Neural cell (in vitro differentiated cells): Measurements from ENCODE around the gene OSBPL9.

ENCODE experiments used
- EP300 ChIP-seq: fragments of 450-650 bp; conservative IDR thresholded peaks from 2 replicates; pipeline ENCODE4 v1.6.1; 2014; ENCODE audit warnings: antibody characterized with exemption, mild to moderate bottlenecking, moderate library complexity; ENCODE audit not compliant: poor library complexity, severe bottlenecking
- EZH2 ChIP-seq: fragments of 200-600, 300-800 bp; shearing (Covaris generic), sonication (generic); IDR thresholded peaks from 2 replicates; pipeline ENCODE4 v1.6.1; 2014; ENCODE audit warnings: antibody characterized with exemption, low read length, borderline replicate concordance, mild to moderate bottlenecking; ENCODE audit not compliant: insufficient read depth, poor library complexity, severe bottlenecking
- MXI1 ChIP-seq: fragments of 450-650 bp; conservative IDR thresholded peaks from 2 replicates; pipeline ENCODE4 v1.6.1; 2014; ENCODE audit warnings: antibody characterized with exemption, mild to moderate bottlenecking; ENCODE audit not compliant: poor library complexity, severe bottlenecking
- POLR2AphosphoS5 ChIP-seq: IDR thresholded peaks from 2 replicates; pipeline ENCODE4 v1.6.1; 2012
- RAD21 ChIP-seq: fragments of 450-650 bp; conservative IDR thresholded peaks from 2 replicates; pipeline ENCODE4 v1.6.1; 2014; ENCODE audit warnings: antibody characterized with exemption, mild to moderate bottlenecking, moderate library complexity
- TF ChIP-seq, protein P1 (sequence below): fragments of 450-650 bp; IDR thresholded peaks from 2 replicates; pipeline ENCODE4 v1.5.1; 2014; ENCODE audit warnings: antibody characterized with exemption, mild to moderate bottlenecking, moderate library complexity; ENCODE audit not compliant: poor library complexity, severe bottlenecking
- TF ChIP-seq, protein P2 (sequence below): IDR thresholded peaks from 2 replicates; pipeline ENCODE4 v1.6.1; 2012; ENCODE audit warnings: borderline replicate concordance

DNA sequence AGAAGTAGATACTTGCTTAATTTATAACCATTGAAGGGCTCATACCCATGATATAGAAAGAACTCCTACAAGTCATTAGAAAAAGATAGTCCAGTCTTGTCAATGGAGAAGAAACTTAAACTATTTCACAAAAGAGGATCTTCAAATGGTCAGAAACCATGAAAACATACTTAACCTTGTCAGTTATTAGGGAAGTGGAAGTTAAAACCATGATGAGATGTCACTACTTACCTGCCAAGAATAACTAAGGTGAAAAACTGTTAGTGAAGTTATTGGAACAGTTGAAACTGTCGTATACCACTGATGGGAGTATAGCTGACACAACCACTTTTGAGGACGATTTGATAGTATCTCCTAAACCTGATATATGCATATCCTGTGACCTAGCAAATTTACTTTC lies 46.8 kb downstream of the OSBPL9 start:
- no peak for TF ChIP-seq RAD21
- TF ChIP-seq EP300 = no peak
- TF ChIP-seq, protein P1, sequence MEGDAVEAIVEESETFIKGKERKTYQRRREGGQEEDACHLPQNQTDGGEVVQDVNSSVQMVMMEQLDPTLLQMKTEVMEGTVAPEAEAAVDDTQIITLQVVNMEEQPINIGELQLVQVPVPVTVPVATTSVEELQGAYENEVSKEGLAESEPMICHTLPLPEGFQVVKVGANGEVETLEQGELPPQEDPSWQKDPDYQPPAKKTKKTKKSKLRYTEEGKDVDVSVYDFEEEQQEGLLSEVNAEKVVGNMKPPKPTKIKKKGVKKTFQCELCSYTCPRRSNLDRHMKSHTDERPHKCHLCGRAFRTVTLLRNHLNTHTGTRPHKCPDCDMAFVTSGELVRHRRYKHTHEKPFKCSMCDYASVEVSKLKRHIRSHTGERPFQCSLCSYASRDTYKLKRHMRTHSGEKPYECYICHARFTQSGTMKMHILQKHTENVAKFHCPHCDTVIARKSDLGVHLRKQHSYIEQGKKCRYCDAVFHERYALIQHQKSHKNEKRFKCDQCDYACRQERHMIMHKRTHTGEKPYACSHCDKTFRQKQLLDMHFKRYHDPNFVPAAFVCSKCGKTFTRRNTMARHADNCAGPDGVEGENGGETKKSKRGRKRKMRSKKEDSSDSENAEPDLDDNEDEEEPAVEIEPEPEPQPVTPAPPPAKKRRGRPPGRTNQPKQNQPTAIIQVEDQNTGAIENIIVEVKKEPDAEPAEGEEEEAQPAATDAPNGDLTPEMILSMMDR = no peak
- TF ChIP-seq POLR2AphosphoS5 = no peak
- TF ChIP-seq, protein P2, sequence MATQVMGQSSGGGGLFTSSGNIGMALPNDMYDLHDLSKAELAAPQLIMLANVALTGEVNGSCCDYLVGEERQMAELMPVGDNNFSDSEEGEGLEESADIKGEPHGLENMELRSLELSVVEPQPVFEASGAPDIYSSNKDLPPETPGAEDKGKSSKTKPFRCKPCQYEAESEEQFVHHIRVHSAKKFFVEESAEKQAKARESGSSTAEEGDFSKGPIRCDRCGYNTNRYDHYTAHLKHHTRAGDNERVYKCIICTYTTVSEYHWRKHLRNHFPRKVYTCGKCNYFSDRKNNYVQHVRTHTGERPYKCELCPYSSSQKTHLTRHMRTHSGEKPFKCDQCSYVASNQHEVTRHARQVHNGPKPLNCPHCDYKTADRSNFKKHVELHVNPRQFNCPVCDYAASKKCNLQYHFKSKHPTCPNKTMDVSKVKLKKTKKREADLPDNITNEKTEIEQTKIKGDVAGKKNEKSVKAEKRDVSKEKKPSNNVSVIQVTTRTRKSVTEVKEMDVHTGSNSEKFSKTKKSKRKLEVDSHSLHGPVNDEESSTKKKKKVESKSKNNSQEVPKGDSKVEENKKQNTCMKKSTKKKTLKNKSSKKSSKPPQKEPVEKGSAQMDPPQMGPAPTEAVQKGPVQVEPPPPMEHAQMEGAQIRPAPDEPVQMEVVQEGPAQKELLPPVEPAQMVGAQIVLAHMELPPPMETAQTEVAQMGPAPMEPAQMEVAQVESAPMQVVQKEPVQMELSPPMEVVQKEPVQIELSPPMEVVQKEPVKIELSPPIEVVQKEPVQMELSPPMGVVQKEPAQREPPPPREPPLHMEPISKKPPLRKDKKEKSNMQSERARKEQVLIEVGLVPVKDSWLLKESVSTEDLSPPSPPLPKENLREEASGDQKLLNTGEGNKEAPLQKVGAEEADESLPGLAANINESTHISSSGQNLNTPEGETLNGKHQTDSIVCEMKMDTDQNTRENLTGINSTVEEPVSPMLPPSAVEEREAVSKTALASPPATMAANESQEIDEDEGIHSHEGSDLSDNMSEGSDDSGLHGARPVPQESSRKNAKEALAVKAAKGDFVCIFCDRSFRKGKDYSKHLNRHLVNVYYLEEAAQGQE = no peak
- no peak for TF ChIP-seq EZH2
- TF ChIP-seq MXI1 = no peak
